Measurements from ENCODE around the gene ASS1.

The ASS1 gene

GRCh38 chr9:130521715-130522114 is 77.0 kb downstream of the ASS1 start:
- H3K4me2 ChIP-seq (ENCODE audit: low read length), result no peak overlapping the region
- H3K79me2 ChIP-seq (ENCODE audit: control insufficient read depth, low read length), result no peaks in the 10 kb centered on the region
- H3K36me3 ChIP-seq (ENCODE audit: control insufficient read depth, low read length), result no peaks in the 10 kb centered on the region
- H3K4me1 ChIP-seq (ENCODE audit: control insufficient read depth, low read length), result no peaks in the 10 kb centered on the region
- H3K9me3 ChIP-seq (ENCODE audit: control insufficient read depth, insufficient read depth, low read length), result no peaks in the 10 kb centered on the region
- H3K27me3 ChIP-seq (ENCODE audit: control insufficient read depth, low read length), result no peaks in the 10 kb centered on the region
- no peak overlapping the region for H3K4me3 ChIP-seq (ENCODE audit: low read length)
- no peak overlapping the region for H3K27ac ChIP-seq (ENCODE audit: low read depth, low read length)
- H3F3A ChIP-seq (ENCODE audit: control insufficient read depth, insufficient read depth), result no peaks in the 10 kb centered on the region
- H3K9me2 ChIP-seq (replicated peaks; ENCODE audit: control insufficient read depth, low read length), result no peaks in the 10 kb centered on the region
- no peaks in the 10 kb centered on the region; the same call in 1 of the 2 replicates for H4K20me1 ChIP-seq (ENCODE audit: control insufficient read depth, insufficient read depth, low read depth, low read length)
- TF ChIP-seq CTCF (IDR thresholded peaks at IDR 0.05; ENCODE audit: low read depth, low read length, poor library complexity, severe bottlenecking), result no peak
- TF ChIP-seq EZH2phosphoT487 (IDR thresholded peaks at IDR 0.05; ENCODE audit: borderline replicate concordance, low read length), result no peak

- no peak overlapping the region for H3K4me3 ChIP-seq (ENCODE audit: low read length)
- no peaks in the 10 kb centered on the region for H3F3A ChIP-seq (ENCODE audit: control insufficient read depth, insufficient read depth)
- H3K27me3 ChIP-seq (ENCODE audit: control insufficient read depth, low read length), result no peaks in the 10 kb centered on the region
- no peak for TF ChIP-seq EZH2phosphoT487 (IDR thresholded peaks at IDR 0.05; ENCODE audit: borderline replicate concordance, low read length)
- no peak overlapping the region for H3K4me2 ChIP-seq (ENCODE audit: low read length)
- no peaks in the 10 kb centered on the region for H3K79me2 ChIP-seq (ENCODE audit: control insufficient read depth, low read length)
- no peaks in the 10 kb centered on the region for H3K36me3 ChIP-seq (ENCODE audit: control insufficient read depth, low read length)
- no peaks in the 10 kb centered on the region; the same call in 1 of the 2 replicates for H4K20me1 ChIP-seq (ENCODE audit: control insufficient read depth, insufficient read depth, low read depth, low read length)
- no peaks in the 10 kb centered on the region for H3K4me1 ChIP-seq (ENCODE audit: control insufficient read depth, low read length)
- no peaks in the 10 kb centered on the region for H3K9me2 ChIP-seq (replicated peaks; ENCODE audit: control insufficient read depth, low read length)
- H3K9me3 ChIP-seq (ENCODE audit: control insufficient read depth, insufficient read depth, low read length), result no peaks in the 10 kb centered on the region
- H3K27ac ChIP-seq (ENCODE audit: low read depth, low read length), result no peak overlapping the region
Observed at GRCh38 chr9:130522233-130522808, 77.6 kb downstream of the ASS1 start.

DNA sequence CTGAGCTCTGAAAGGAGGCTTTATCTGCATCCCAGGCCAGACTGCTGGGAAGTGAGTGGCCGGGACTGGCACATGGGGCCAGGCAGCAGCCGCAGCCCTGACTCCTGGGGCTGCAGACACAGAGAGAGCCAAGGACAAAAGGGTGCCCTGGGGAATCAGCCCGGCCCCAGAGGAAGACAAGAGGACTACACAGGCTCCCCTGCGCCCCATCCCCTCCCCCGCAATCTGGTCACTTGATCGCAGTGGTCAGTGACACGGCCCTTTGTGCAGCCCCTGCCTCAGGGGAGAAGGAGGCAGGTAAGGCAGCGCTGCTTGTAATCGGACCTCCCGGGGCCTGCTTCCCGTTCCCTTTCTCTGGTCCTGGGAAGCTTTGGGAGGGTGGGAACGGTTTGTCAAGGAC is 79.2 kb downstream of the ASS1 start:
- H3K4me1 ChIP-seq (ENCODE audit: control insufficient read depth, low read length), result no peaks in the 10 kb centered on the region
- no peak for TF ChIP-seq CTCF (IDR thresholded peaks at IDR 0.05; ENCODE audit: low read depth, low read length, poor library complexity, severe bottlenecking)
- TF ChIP-seq EZH2phosphoT487 (IDR thresholded peaks at IDR 0.05; ENCODE audit: borderline replicate concordance, low read length), result no peak
- no peak overlapping the region for H3K4me3 ChIP-seq (ENCODE audit: low read length)
- no peaks in the 10 kb centered on the region for H3K36me3 ChIP-seq (ENCODE audit: control insufficient read depth, low read length)
- no peaks in the 10 kb centered on the region for H3K79me2 ChIP-seq (ENCODE audit: control insufficient read depth, low read length)
- H3K9me2 ChIP-seq (replicated peaks; ENCODE audit: control insufficient read depth, low read length), result no peaks in the 10 kb centered on the region
- no peaks in the 10 kb centered on the region for H3K9me3 ChIP-seq (ENCODE audit: control insufficient read depth, insufficient read depth, low read length)
- H3F3A ChIP-seq (ENCODE audit: control insufficient read depth, insufficient read depth), result no peaks in the 10 kb centered on the region
- H4K20me1 ChIP-seq (ENCODE audit: control insufficient read depth, insufficient read depth, low read depth, low read length), result no peaks in the 10 kb centered on the region; the same call in 1 of the 2 replicates
- no peak overlapping the region for H3K4me2 ChIP-seq (ENCODE audit: low read length)
- H3K27ac ChIP-seq (ENCODE audit: low read depth, low read length), result no peak overlapping the region
- no peaks in the 10 kb centered on the region for H3K27me3 ChIP-seq (ENCODE audit: control insufficient read depth, low read length)

- Histone ChIP-seq H3K27me3 (ENCODE audit: control insufficient read depth, low read length) (no peaks in the 10 kb centered on the region), H3K4me2 (ENCODE audit: low read length) (no peak overlapping the region), H4K20me1 (ENCODE audit: control insufficient read depth, insufficient read depth, low read depth, low read length) (no peaks in the 10 kb centered on the region), H3K79me2 (ENCODE audit: control insufficient read depth, low read length) (no peaks in the 10 kb centered on the region), H3K9me2 (replicated peaks; ENCODE audit: control insufficient read depth, low read length) (no peaks in the 10 kb centered on the region), H3F3A (ENCODE audit: control insufficient read depth, insufficient read depth) (no peaks in the 10 kb centered on the region), H3K4me3 (ENCODE audit: low read length) (no peak overlapping the region), H3K27ac (ENCODE audit: low read depth, low read length) (no peak overlapping the region), H3K36me3 (ENCODE audit: control insufficient read depth, low read length) (no peaks in the 10 kb centered on the region), H3K4me1 (ENCODE audit: control insufficient read depth, low read length) (no peaks in the 10 kb centered on the region), H3K9me3 (ENCODE audit: control insufficient read depth, insufficient read depth, low read length) (no peaks in the 10 kb centered on the region)
- no peak for TF ChIP-seq EZH2phosphoT487 (IDR thresholded peaks at IDR 0.05; ENCODE audit: borderline replicate concordance, low read length)
- no peak for TF ChIP-seq CTCF (IDR thresholded peaks at IDR 0.05; ENCODE audit: low read depth, low read length, poor library complexity, severe bottlenecking)
Observed at GRCh38 chr9:130526193-130526853, 81.6 kb downstream of the ASS1 start.
